Neural crest cell (in vitro differentiated cells): ENCODE results near the gene SLC5A2. TPM values are rescaled to one million over a fixed set of nuclear protein-coding genes. Genes with fewer than 3 reads are reported as not detected.

Source experiments
- DNase-seq: peaks from one replicate; pipeline ENCODE4 v3.0.0; 2021; ENCODE audit warnings: low read depth, mixed read lengths, low spot score
- H3K27ac Mint-ChIP-seq: one replicate; pipeline ENCODE4 v1.8.0; 2021; ENCODE audit warnings: mild to moderate bottlenecking, mixed read lengths; ENCODE audit not compliant: unreplicated experiment
- H3K27me3 Mint-ChIP-seq: 2 replicates; pipeline ENCODE4 v1.8.0; 2021; ENCODE audit warnings: low read depth, mild to moderate bottlenecking, mixed read lengths
- H3K36me3 Mint-ChIP-seq: 2 replicates; pipeline ENCODE4 v1.8.0; 2021; ENCODE audit warnings: low read depth, mild to moderate bottlenecking, mixed read lengths
- H3K4me1 Mint-ChIP-seq: 2 replicates; pipeline ENCODE4 v1.8.0; 2021; ENCODE audit warnings: mixed read lengths
- H3K4me3 Mint-ChIP-seq: one replicate; pipeline ENCODE4 v1.8.0; 2021; ENCODE audit warnings: mild to moderate bottlenecking, mixed read lengths
- H3K9me3 Mint-ChIP-seq: 2 replicates; pipeline ENCODE4 v1.8.0; 2021; ENCODE audit warnings: mixed read lengths
- CTCF ChIP-seq: fragments of 200-600 bp; sonication (generic); conservative IDR thresholded peaks from 2 replicates; pipeline ENCODE4 v1.5.0; 2021; ENCODE audit warnings: antibody characterized with exemption, mild to moderate bottlenecking
- total RNA-seq: library from RNA; stranded (reverse); gene quantifications from 2 replicates; pipeline ENCODE4 v1.2.1, GENCODE V29; 2021

SLC5A2 gene
- total RNA-seq, 1 donor from 2014 or later = not detected

GRCh38 chr16:31461201-31461920, 21.6 kb upstream of the SLC5A2 start:
- Mint-ChIP-seq H3K36me3 (no peaks in the 10 kb centered on the region), H3K9me3 (no peaks in the 10 kb centered on the region), H3K27me3 (no peaks in the 10 kb centered on the region), H3K27ac (no peak overlapping the region), H3K4me1 (peaks cover 20% of the 10 kb centered on the region), H3K4me3 (peak overlapping the region; percentile 88)
- TF ChIP-seq CTCF = no peak
- DNase-seq = no peak

- no peak for TF ChIP-seq CTCF
- Mint-ChIP-seq H3K36me3 (no peaks in the 10 kb centered on the region), H3K9me3 (no peaks in the 10 kb centered on the region), H3K27ac (no peak overlapping the region), H3K27me3 (no peaks in the 10 kb centered on the region), H3K4me1 (peaks cover 20% of the 10 kb centered on the region), H3K4me3 (no peak overlapping the region)
- no peak for DNase-seq
Measured at GRCh38 chr16:31461921-31462804, 20.8 kb upstream of the SLC5A2 start.

- H3K27me3 Mint-ChIP-seq = no peaks in the 10 kb centered on the region
- no peak overlapping the region for H3K4me3 Mint-ChIP-seq
- H3K4me1 Mint-ChIP-seq = peaks cover 13% of the 10 kb centered on the region
- no peaks in the 10 kb centered on the region for H3K36me3 Mint-ChIP-seq
- no peaks in the 10 kb centered on the region for H3K9me3 Mint-ChIP-seq
- TF ChIP-seq CTCF = no peak
- no peak for DNase-seq
- H3K27ac Mint-ChIP-seq = no peak overlapping the region
Measured at GRCh38 chr16:31464348-31464769, 18.6 kb upstream of the SLC5A2 start.

- H3K36me3 Mint-ChIP-seq = no peaks in the 10 kb centered on the region
- H3K9me3 Mint-ChIP-seq = no peaks in the 10 kb centered on the region
- H3K27ac Mint-ChIP-seq = no peak overlapping the region
- H3K27me3 Mint-ChIP-seq = no peaks in the 10 kb centered on the region
- DNase-seq = no peak
- H3K4me1 Mint-ChIP-seq = peaks cover 16% of the 10 kb centered on the region
- TF ChIP-seq CTCF = no peak
- H3K4me3 Mint-ChIP-seq = no peak overlapping the region
Measured at GRCh38 chr16:31464781-31465260, 18.1 kb upstream of the SLC5A2 start.

- no peak overlapping the region for H3K27ac Mint-ChIP-seq
Measured at GRCh38 chr16:31465788-31466370, 17.0 kb upstream of the SLC5A2 start.

More at GRCh38 chr16:31465788-31466370, 17.0 kb upstream of the SLC5A2 start:
- TF ChIP-seq CTCF = no peak
- H3K4me1 Mint-ChIP-seq = peaks cover 8% of the 10 kb centered on the region
- no peak overlapping the region for H3K4me3 Mint-ChIP-seq
- no peak for DNase-seq
- H3K36me3 Mint-ChIP-seq = no peaks in the 10 kb centered on the region
- no peaks in the 10 kb centered on the region for H3K9me3 Mint-ChIP-seq
- no peaks in the 10 kb centered on the region for H3K27me3 Mint-ChIP-seq
